ENCODE data around the gene MRPL43.

MRPL43 gene

GRCh38 chr10:100983868-100984671 lies 3.2 kb downstream of the MRPL43 start:
- TF ChIP-seq OSR1 (CRISPR knock-in tag; IDR thresholded peaks at IDR 0.05) (no peak), CSDC2 (CRISPR knock-in tag; IDR thresholded peaks at IDR 0.05) (no peak), ARNTL (CRISPR knock-in tag; IDR thresholded peaks at IDR 0.05; ENCODE audit: borderline replicate concordance, low read depth) (no peak), TCF4 (CRISPR knock-in tag; IDR thresholded peaks at IDR 0.05; ENCODE audit: borderline replicate concordance) (no peak), CSRNP3 (CRISPR knock-in tag; IDR thresholded peaks at IDR 0.05) (no peak), BACH2 (CRISPR knock-in tag; IDR thresholded peaks at IDR 0.05; ENCODE audit: borderline replicate concordance) (no peak), ESRRG (CRISPR knock-in tag; IDR thresholded peaks at IDR 0.05) (no peak), ZNF70 (CRISPR knock-in tag; IDR thresholded peaks at IDR 0.05) (no peak), CREB5 (CRISPR knock-in tag; IDR thresholded peaks at IDR 0.05; ENCODE audit: low read depth) (no peak), ZNF8 (CRISPR knock-in tag; IDR thresholded peaks at IDR 0.05) (no peak), PPARA (CRISPR knock-in tag; IDR thresholded peaks at IDR 0.05; ENCODE audit: borderline replicate concordance) (no peak), ZFP3 (CRISPR knock-in tag; IDR thresholded peaks at IDR 0.05) (no peak), PATZ1 (CRISPR knock-in tag; IDR thresholded peaks at IDR 0.05; ENCODE audit: borderline replicate concordance) (no peak), TSHZ2 (CRISPR knock-in tag; IDR thresholded peaks at IDR 0.05) (no peak), TOX (CRISPR knock-in tag; IDR thresholded peaks at IDR 0.05; ENCODE audit: borderline replicate concordance) (no peak), ISL1 (CRISPR knock-in tag; IDR thresholded peaks at IDR 0.05) (no peak), ZC3H10 (CRISPR knock-in tag; IDR thresholded peaks at IDR 0.05) (no peak), GLIS3 (CRISPR knock-in tag; IDR thresholded peaks at IDR 0.05) (no peak), RARB (CRISPR knock-in tag; IDR thresholded peaks at IDR 0.05) (no peak)
- no peak for ATAC-seq

- TF ChIP-seq PATZ1 (CRISPR knock-in tag; IDR thresholded peaks at IDR 0.05; ENCODE audit: borderline replicate concordance) (no peak), GLIS3 (CRISPR knock-in tag; IDR thresholded peaks at IDR 0.05) (no peak), POU6F1 (CRISPR knock-in tag; IDR thresholded peaks at IDR 0.05; ENCODE audit: borderline replicate concordance, low read depth) (no peak), RARB (CRISPR knock-in tag; IDR thresholded peaks at IDR 0.05) (no peak), ZC3H10 (CRISPR knock-in tag; IDR thresholded peaks at IDR 0.05) (no peak), CSDC2 (CRISPR knock-in tag; IDR thresholded peaks at IDR 0.05) (no peak), CSRNP3 (CRISPR knock-in tag; IDR thresholded peaks at IDR 0.05) (no peak), ZNF70 (CRISPR knock-in tag; IDR thresholded peaks at IDR 0.05) (no peak), ZFP30 (CRISPR knock-in tag; IDR thresholded peaks at IDR 0.05) (no peak), ESRRG (CRISPR knock-in tag; IDR thresholded peaks at IDR 0.05) (no peak), SNAI2 (CRISPR knock-in tag; IDR thresholded peaks at IDR 0.05) (no peak), PPARA (CRISPR knock-in tag; IDR thresholded peaks at IDR 0.05; ENCODE audit: borderline replicate concordance) (no peak), ZFP3 (CRISPR knock-in tag; IDR thresholded peaks at IDR 0.05) (no peak), TOX (CRISPR knock-in tag; IDR thresholded peaks at IDR 0.05; ENCODE audit: borderline replicate concordance) (no peak), BACH2 (CRISPR knock-in tag; IDR thresholded peaks at IDR 0.05; ENCODE audit: borderline replicate concordance) (no peak), ARNTL (CRISPR knock-in tag; IDR thresholded peaks at IDR 0.05; ENCODE audit: borderline replicate concordance, low read depth) (no peak)
- no peak for ATAC-seq
These were observed 4.1 kb downstream of the MRPL43 start for GRCh38 chr10:100982916-100983830.
